Activated B cell treated with CpG ODN at 0.5 μM for 24 hours (primary cell): ENCODE data around the gene FSTL1. TPM values are rescaled to one million over a fixed set of nuclear protein-coding genes. Genes with fewer than 3 reads are reported as not detected.

Experiments used
- ATAC-seq: fragments of 200-7000 bp; cut with Tn5 transposase; one replicate; pipeline ENCODE4 v1.10.0; 2021; ENCODE audit warnings: low read depth, mild to moderate bottlenecking, moderate library complexity
- CTCF ChIA-PET: fragments of 350-600 bp; sonication (Branson Sonifier 250); formaldehyde crosslinking; loops from one replicate; lab custom pipeline; 2021; ENCODE audit warnings: antibody characterized with exemption; lab: Charles Lee
- POLR2A ChIA-PET: fragments of 350-600 bp; sonication (Branson Sonifier 250); formaldehyde crosslinking; loops from one replicate; lab custom pipeline; 2021; ENCODE audit warnings: antibody characterized with exemption; lab: Charles Lee
- DNase-seq: peaks from one replicate; pipeline ENCODE4 v3.0.0; 2022
- H3K27ac Mint-ChIP-seq: one replicate; pipeline ENCODE4 v1.8.0; 2020; ENCODE audit warnings: mixed read lengths
- H3K27me3 Mint-ChIP-seq: one replicate; pipeline ENCODE4 v1.8.0; 2021; ENCODE audit warnings: mixed read lengths
- H3K36me3 Mint-ChIP-seq: one replicate; pipeline ENCODE4 v1.8.0; 2021; ENCODE audit warnings: low read depth, mixed read lengths
- H3K4me1 Mint-ChIP-seq: one replicate; pipeline ENCODE4 v1.8.0; 2021; ENCODE audit warnings: mixed read lengths
- H3K4me3 Mint-ChIP-seq: one replicate; pipeline ENCODE4 v1.8.0; 2020; ENCODE audit warnings: mild to moderate bottlenecking, mixed read lengths
- H3K9me3 Mint-ChIP-seq: one replicate; pipeline ENCODE4 v1.8.0; 2020; ENCODE audit warnings: mixed read lengths
- intact Hi-C: fragments of 100-400 bp; cut with micrococcal nuclease; formaldehyde crosslinking; loops from one replicate; pipeline ENCODE4 v1.15.1; 2024
- total RNA-seq: library from RNA; stranded (reverse); gene quantifications from 2 replicates; pipeline ENCODE4 v1.2.3, GENCODE V29; 2022
- TF ChIP-seq, protein P1 (sequence below): fragments of 200-600 bp; IDR thresholded peaks from one replicate; pipeline ENCODE4 v1.8.0; 2022; ENCODE audit warnings: antibody characterized with exemption, mild to moderate bottlenecking

The FSTL1 gene
- total RNA-seq, 1 donor from 2014 or later, result not detected

GRCh38 chr3:120473389-120473788 lies 22.6 kb upstream of the FSTL1 start:
- CTCF ChIA-PET, result no interaction called here
- H3K9me3 Mint-ChIP-seq, result no peaks in the 10 kb centered on the region
- H3K36me3 Mint-ChIP-seq, result no peaks in the 10 kb centered on the region
- H3K4me1 Mint-ChIP-seq, result no peaks in the 10 kb centered on the region
- no peak overlapping the region for H3K4me3 Mint-ChIP-seq
- H3K27ac Mint-ChIP-seq, result no peak overlapping the region
- TF ChIP-seq, protein P1, sequence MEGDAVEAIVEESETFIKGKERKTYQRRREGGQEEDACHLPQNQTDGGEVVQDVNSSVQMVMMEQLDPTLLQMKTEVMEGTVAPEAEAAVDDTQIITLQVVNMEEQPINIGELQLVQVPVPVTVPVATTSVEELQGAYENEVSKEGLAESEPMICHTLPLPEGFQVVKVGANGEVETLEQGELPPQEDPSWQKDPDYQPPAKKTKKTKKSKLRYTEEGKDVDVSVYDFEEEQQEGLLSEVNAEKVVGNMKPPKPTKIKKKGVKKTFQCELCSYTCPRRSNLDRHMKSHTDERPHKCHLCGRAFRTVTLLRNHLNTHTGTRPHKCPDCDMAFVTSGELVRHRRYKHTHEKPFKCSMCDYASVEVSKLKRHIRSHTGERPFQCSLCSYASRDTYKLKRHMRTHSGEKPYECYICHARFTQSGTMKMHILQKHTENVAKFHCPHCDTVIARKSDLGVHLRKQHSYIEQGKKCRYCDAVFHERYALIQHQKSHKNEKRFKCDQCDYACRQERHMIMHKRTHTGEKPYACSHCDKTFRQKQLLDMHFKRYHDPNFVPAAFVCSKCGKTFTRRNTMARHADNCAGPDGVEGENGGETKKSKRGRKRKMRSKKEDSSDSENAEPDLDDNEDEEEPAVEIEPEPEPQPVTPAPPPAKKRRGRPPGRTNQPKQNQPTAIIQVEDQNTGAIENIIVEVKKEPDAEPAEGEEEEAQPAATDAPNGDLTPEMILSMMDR, result no peak
- DNase-seq (no peak), ATAC-seq (no peak)
- peaks cover 23% of the 10 kb centered on the region for H3K27me3 Mint-ChIP-seq
- intact Hi-C loops, result no loop called here
- POLR2A ChIA-PET, result no interaction called here

DNA sequence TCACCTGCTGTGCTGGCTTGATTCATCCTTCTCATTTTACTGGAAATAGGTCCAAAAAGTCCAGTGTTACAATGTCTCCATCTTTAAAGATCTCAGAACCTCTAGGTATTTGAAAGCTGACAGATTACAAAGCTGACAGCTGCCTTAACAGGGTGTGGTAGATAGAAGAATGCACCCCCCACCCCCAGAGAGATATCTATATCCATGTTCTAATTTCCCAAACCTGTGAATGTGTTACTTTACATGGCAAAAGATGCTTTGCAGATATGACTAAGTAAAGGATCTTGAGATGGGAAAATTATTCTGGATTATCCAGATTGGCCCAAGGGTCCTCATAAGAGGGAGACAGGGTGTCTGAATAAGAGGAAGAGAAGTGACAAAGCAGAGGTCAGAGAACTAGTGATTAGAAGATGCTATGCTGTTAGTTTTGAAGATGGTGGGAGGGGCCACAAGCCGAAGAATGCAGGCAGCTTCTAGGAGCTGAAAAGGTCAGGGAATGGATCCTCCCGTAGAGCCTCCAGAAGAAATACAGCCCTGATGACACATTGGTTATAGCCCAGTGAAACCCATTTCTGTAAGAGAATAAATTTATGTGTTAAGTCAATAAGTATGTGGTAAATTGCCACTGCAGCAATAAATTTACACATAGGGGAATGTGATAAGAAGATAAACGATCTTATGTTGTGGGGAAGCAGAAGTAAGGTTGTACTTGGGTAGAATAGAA lies 21.5 kb upstream of the FSTL1 start:
- ATAC-seq (no peak), DNase-seq (no peak)
- Mint-ChIP-seq H3K27me3 (peaks cover 29% of the 10 kb centered on the region), H3K9me3 (no peaks in the 10 kb centered on the region), H3K36me3 (no peaks in the 10 kb centered on the region), H3K4me1 (no peaks in the 10 kb centered on the region), H3K27ac (no peak overlapping the region), H3K4me3 (no peak overlapping the region)
- intact Hi-C loops, result no loop called here
- ChIA-PET CTCF (no interaction called here), POLR2A (no interaction called here)
- TF ChIP-seq, protein P1, result no peak

DNA sequence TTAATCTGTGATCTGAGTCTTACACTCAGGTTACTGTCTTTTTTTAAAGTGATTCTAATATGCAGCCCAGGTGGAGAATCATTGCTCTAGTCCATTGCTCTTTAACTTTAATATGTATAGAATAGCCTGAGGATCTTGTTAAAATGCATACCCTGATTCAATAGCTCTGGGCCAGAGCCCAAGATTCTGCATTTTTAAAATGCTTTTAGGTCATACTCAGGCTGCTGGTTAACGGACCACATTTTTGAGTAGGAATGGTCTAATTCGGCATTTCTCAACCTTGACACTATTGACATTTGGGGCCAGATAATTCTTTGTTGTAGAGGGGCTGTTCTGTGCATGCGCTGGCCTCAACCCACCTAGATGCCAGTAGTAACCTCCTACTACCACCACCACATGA lies 20.9 kb upstream of the FSTL1 start:
- H3K4me3 Mint-ChIP-seq, result no peak overlapping the region
- H3K27ac Mint-ChIP-seq, result no peak overlapping the region
- ChIA-PET POLR2A (no interaction called here), CTCF (no interaction called here)
- H3K36me3 Mint-ChIP-seq, result no peaks in the 10 kb centered on the region
- H3K4me1 Mint-ChIP-seq, result no peaks in the 10 kb centered on the region
- peaks cover 29% of the 10 kb centered on the region for H3K27me3 Mint-ChIP-seq
- DNase-seq (no peak), ATAC-seq (no peak)
- intact Hi-C loops, result no loop called here
- H3K9me3 Mint-ChIP-seq, result no peaks in the 10 kb centered on the region
- TF ChIP-seq, protein P1, result no peak

- intact Hi-C loops, result no loop called here
- H3K9me3 Mint-ChIP-seq, result no peaks in the 10 kb centered on the region
- no peak overlapping the region for H3K27ac Mint-ChIP-seq
- TF ChIP-seq, protein P1, result no peak
- DNase-seq (no peak), ATAC-seq (no peak)
- peaks cover 32% of the 10 kb centered on the region for H3K27me3 Mint-ChIP-seq
- H3K4me3 Mint-ChIP-seq, result no peak overlapping the region
- no peaks in the 10 kb centered on the region for H3K4me1 Mint-ChIP-seq
- CTCF ChIA-PET, result no interaction called here
- POLR2A ChIA-PET, result no interaction called here
- H3K36me3 Mint-ChIP-seq, result no peaks in the 10 kb centered on the region
Measured at GRCh38 chr3:120470870-120471269, 20.1 kb upstream of the FSTL1 start.

DNA sequence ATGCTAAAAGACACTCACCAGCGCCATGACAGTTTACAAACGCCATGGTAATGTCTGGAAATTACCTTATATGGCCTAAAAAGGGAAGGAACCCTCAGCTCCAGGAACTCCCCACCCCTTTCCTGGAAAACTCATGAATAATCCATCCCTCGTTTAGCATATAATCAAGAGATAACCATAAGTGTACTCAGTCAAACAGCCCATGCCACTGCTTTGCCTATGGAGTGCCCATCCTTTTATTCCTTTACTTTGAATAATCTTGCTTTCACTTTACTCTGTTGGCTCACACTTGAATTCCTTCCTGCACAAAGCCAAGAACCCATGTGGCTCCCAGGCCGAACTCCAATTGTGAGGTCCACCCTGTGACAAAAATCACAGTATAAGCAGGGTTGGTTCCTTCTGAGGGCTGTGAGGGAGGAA lies 19.1 kb upstream of the FSTL1 start:
- peaks cover 29% of the 10 kb centered on the region for H3K27me3 Mint-ChIP-seq
- no peaks in the 10 kb centered on the region for H3K9me3 Mint-ChIP-seq
- H3K27ac Mint-ChIP-seq, result no peak overlapping the region
- H3K4me3 Mint-ChIP-seq, result no peak overlapping the region
- POLR2A ChIA-PET, result no interaction called here
- CTCF ChIA-PET, result no interaction called here
- no peak for DNase-seq
- H3K36me3 Mint-ChIP-seq, result no peaks in the 10 kb centered on the region
- ATAC-seq, result no peak
- intact Hi-C loops, result no loop called here
- TF ChIP-seq, protein P1, result no peak
- no peaks in the 10 kb centered on the region for H3K4me1 Mint-ChIP-seq
